T-cell (primary cell): ENCODE results near the gene OSBP2. TPM values are rescaled to one million over a fixed set of nuclear protein-coding genes. Genes with fewer than 3 reads are reported as not detected.
A peak's percentile ranks its signal among the peaks of the same experiment; 100 is the strongest.

ENCODE experiments used
- ATAC-seq, 4 experiments: fragments of 200-7000 bp in 3 of 4; fragments of 150-1000 bp in 1 of 4; cut with Tn5 transposase; replicated peaks in 1 of 4; 1 replicate in 3 of 4; 2 replicates in 1 of 4; pipeline ENCODE4 v1.10.0; 2021; ENCODE audit warnings: moderate library complexity in 3 of 4, mild to moderate bottlenecking in 2 of 4, moderate number of reproducible peaks in 1 of 4
- CTCF ChIA-PET, 2 donors: fragments of 300-600 bp; sonication (Branson Sonifier 250); formaldehyde crosslinking; loops; one replicate each; lab custom pipeline; 2022; ENCODE audit warnings: antibody characterized with exemption in 2 of 2; lab: Charles Lee
- POLR2A ChIA-PET, 2 donors: fragments of 300-600 bp; sonication (Branson Sonifier 250); formaldehyde crosslinking; loops; one replicate each; lab custom pipeline; 2022; ENCODE audit warnings: antibody characterized with exemption in 2 of 2; lab: Charles Lee
- DNase-seq, 35 experiments: peaks; one replicate each; pipeline versions ENCODE4 v3.0.0 to v3.0.0-alpha.2; 2013 to 2023
- H3K27ac ChIP-seq: one replicate; pipeline ENCODE4 v1.5.1; 2013; ENCODE audit warnings: low read length
- H3K27me3 ChIP-seq, 2 experiments: replicated peaks in 1 of 2; 1 replicate in 1 of 2; 2 replicates in 1 of 2; pipeline versions ENCODE4 v1.6.1 to v1.7.0; 2013; ENCODE audit warnings: low read length in 1 of 2, mixed read lengths in 1 of 2; ENCODE audit not compliant: control insufficient read depth in 2 of 2, insufficient read depth in 2 of 2; ENCODE audit errors: extremely low read depth in 1 of 2
- H3K36me3 ChIP-seq, 2 donors: 1 replicate in 1 of 2; 2 replicates in 1 of 2; pipeline versions ENCODE4 v1.6.1 to v1.7.0; 2013; ENCODE audit warnings: low read length in 1 of 2; ENCODE audit not compliant: control insufficient read depth in 2 of 2, insufficient read depth in 1 of 2; ENCODE audit errors: extremely low read depth in 1 of 2
- H3K4me1 ChIP-seq, 2 experiments: 1 replicate in 1 of 2; 2 replicates in 1 of 2; pipeline versions ENCODE4 v1.6.1 to v1.7.0; 2013; ENCODE audit warnings: low read length in 2 of 2, mixed read lengths in 1 of 2; ENCODE audit not compliant: insufficient read depth in 2 of 2, control insufficient read depth in 1 of 2; ENCODE audit errors: extremely low read depth in 1 of 2
- H3K4me3 ChIP-seq, 2 donors: 1 replicate in 1 of 2; 2 replicates in 1 of 2; pipeline versions ENCODE4 v1.5.1 to v1.7.0; 2013; ENCODE audit warnings: mild to moderate bottlenecking in 2 of 2, low read length in 1 of 2, moderate library complexity in 1 of 2; ENCODE audit not compliant: control insufficient read depth in 1 of 2; ENCODE audit errors: extremely low read depth in 1 of 2
- H3K9me3 ChIP-seq: 2 replicates; pipeline ENCODE4 v1.7.0; 2013
- H3K27ac Mint-ChIP-seq, 2 donors: one replicate each; pipeline ENCODE4 v1.8.0; 2020 to 2021; ENCODE audit warnings: mild to moderate bottlenecking in 2 of 2, mixed read lengths in 2 of 2
- H3K27me3 Mint-ChIP-seq, 2 donors: one replicate each; pipeline ENCODE4 v1.8.0; 2021 to 2022; ENCODE audit warnings: mixed read lengths in 2 of 2
- H3K36me3 Mint-ChIP-seq: one replicate; pipeline ENCODE4 v1.8.0; 2021; ENCODE audit warnings: mixed read lengths
- H3K4me1 Mint-ChIP-seq, 3 donors: one replicate each; pipeline ENCODE4 v1.8.0; 2020 to 2022; ENCODE audit warnings: mixed read lengths in 3 of 3, mild to moderate bottlenecking in 1 of 3
- H3K4me3 Mint-ChIP-seq, 3 donors: one replicate each; pipeline ENCODE4 v1.8.0; 2020 to 2022; ENCODE audit warnings: mild to moderate bottlenecking in 3 of 3, mixed read lengths in 3 of 3, moderate library complexity in 3 of 3
- H3K9me3 Mint-ChIP-seq, 3 donors: one replicate each; pipeline ENCODE4 v1.8.0; 2020 to 2022; ENCODE audit warnings: mixed read lengths in 3 of 3
- WGBS: methylation state at CpG from one replicate; pipeline ENCODE4 v1.1.5; 2013; ENCODE audit warnings: missing lambda C conversion rate; ENCODE audit not compliant: insufficient coverage; 5-methylcytosine and 5-hydroxymethylcytosine counted together
- total RNA-seq, 35 experiments: library from RNA in 6 of 35; stranded (reverse) in 6 of 35; fragments of 120-200 nt in 1 of 35; gene quantifications; one replicate each; pipeline versions ENCODE4 v1.2.1 to v1.2.4 and lab custom pipeline; 2013 to 2026

Gene OSBP2
- total RNA-seq, 5 donors from 2014 or later (not counting 1 experiment from before 2014, with no cell fraction given) = 1.6 to 2.8 (median 2.1) TPM

- Mint-ChIP-seq H3K4me3 (peak overlapping the region; percentile 17 to 49 (median 34)), H3K9me3 (no peaks in the 10 kb centered on the region), H3K27me3 (peaks cover 39 to 66% of the 10 kb centered on the region in 2 donors), H3K4me1 (peaks cover 5 to 15% (median 9%) of the 10 kb centered on the region in 3 donors), H3K27ac (no peak overlapping the region), H3K36me3 (no peaks in the 10 kb centered on the region)
- Histone ChIP-seq H3K27me3 (peaks cover 4 to 63% of the 10 kb centered on the region in 2 experiments), H3K9me3 (no peaks in the 10 kb centered on the region), H3K36me3 (no peaks in the 10 kb centered on the region), H3K4me1 (peaks cover 0 to 12% of the 10 kb centered on the region in 2 experiments), H3K27ac (no peak overlapping the region), H3K4me3 (peak overlapping the region; percentile 10 to 12)
- peak in 2 of 35 experiments; percentile 2 to 6 for DNase-seq
- ChIA-PET CTCF (no interaction called here), POLR2A (no interaction called here)
- WGBS = 3% methylated on average over 80 of the region's 87 CpGs
- peak in 3 of 4 experiments; percentile 36 to 48 (median 44) for ATAC-seq
Observed at GRCh38 chr22:30822216-30823014, 127.7 kb downstream of the OSBP2 start.

GRCh38 chr22:30823015-30823370 is 128.3 kb downstream of the OSBP2 start:
- no peaks in the 10 kb centered on the region for H3K9me3 ChIP-seq
- H3K9me3 Mint-ChIP-seq = no peaks in the 10 kb centered on the region
- peaks cover 0 to 12% of the 10 kb centered on the region in 2 experiments for H3K4me1 ChIP-seq
- peak overlapping the region; percentile 35 to 49 (median 47) for H3K4me3 Mint-ChIP-seq
- H3K27me3 ChIP-seq = peaks cover 4 to 63% of the 10 kb centered on the region in 2 experiments
- POLR2A ChIA-PET = no interaction called here
- ATAC-seq (no peak), DNase-seq (no peak)
- H3K36me3 Mint-ChIP-seq = no peaks in the 10 kb centered on the region
- H3K27ac Mint-ChIP-seq = no peak overlapping the region
- no peak overlapping the region for H3K27ac ChIP-seq
- H3K27me3 Mint-ChIP-seq = peaks cover 42 to 69% of the 10 kb centered on the region in 2 donors
- no peaks in the 10 kb centered on the region for H3K36me3 ChIP-seq
- H3K4me1 Mint-ChIP-seq = peaks cover 5 to 15% (median 9%) of the 10 kb centered on the region in 3 donors
- H3K4me3 ChIP-seq = no peak overlapping the region
- 41% methylated on average over 2 of the region's 11 CpGs for WGBS
- CTCF ChIA-PET = no interaction called here

- POLR2A ChIA-PET = no interaction called here
- H3K9me3 ChIP-seq = no peaks in the 10 kb centered on the region
- peaks cover 4 to 70% of the 10 kb centered on the region in 2 experiments for H3K27me3 ChIP-seq
- Mint-ChIP-seq H3K4me3 (no peak overlapping the region), H3K9me3 (no peaks in the 10 kb centered on the region), H3K36me3 (no peaks in the 10 kb centered on the region), H3K27ac (no peak overlapping the region), H3K27me3 (peaks cover 35 to 64% of the 10 kb centered on the region in 2 donors), H3K4me1 (peaks cover 5 to 15% (median 9%) of the 10 kb centered on the region in 3 donors)
- H3K36me3 ChIP-seq = no peaks in the 10 kb centered on the region
- WGBS = 77% methylated on average over 3 of the region's 8 CpGs
- no peak overlapping the region for H3K4me3 ChIP-seq
- DNase-seq (no peak), ATAC-seq (no peak)
- CTCF ChIA-PET = no interaction called here
- H3K4me1 ChIP-seq = peaks cover 0 to 12% of the 10 kb centered on the region in 2 experiments
- H3K27ac ChIP-seq = no peak overlapping the region
Observed at GRCh38 chr22:30824096-30824495, 129.4 kb downstream of the OSBP2 start.

GRCh38 chr22:30824711-30825110 is 130.0 kb downstream of the OSBP2 start:
- POLR2A ChIA-PET = no interaction called here
- WGBS = 86% methylated on average over 8 of the region's 8 CpGs
- CTCF ChIA-PET = no interaction called here
- peaks cover 4 to 68% of the 10 kb centered on the region in 2 experiments for H3K27me3 ChIP-seq
- DNase-seq (no peak), ATAC-seq (no peak)
- no peaks in the 10 kb centered on the region for H3K36me3 ChIP-seq
- Mint-ChIP-seq H3K27me3 (peaks cover 35 to 61% of the 10 kb centered on the region in 2 donors), H3K4me1 (peaks cover 5 to 15% (median 9%) of the 10 kb centered on the region in 3 donors), H3K36me3 (no peaks in the 10 kb centered on the region), H3K27ac (no peak overlapping the region), H3K4me3 (no peak overlapping the region), H3K9me3 (no peaks in the 10 kb centered on the region)
- H3K4me3 ChIP-seq = no peak overlapping the region
- H3K27ac ChIP-seq = no peak overlapping the region
- H3K9me3 ChIP-seq = no peaks in the 10 kb centered on the region
- peaks cover 0 to 12% of the 10 kb centered on the region in 2 experiments for H3K4me1 ChIP-seq

- no peak overlapping the region for H3K27ac ChIP-seq
- POLR2A ChIA-PET = no interaction called here
- Mint-ChIP-seq H3K4me3 (no peak overlapping the region), H3K9me3 (no peaks in the 10 kb centered on the region), H3K27ac (no peak overlapping the region), H3K4me1 (peaks cover 5 to 14% (median 9%) of the 10 kb centered on the region in 3 donors), H3K36me3 (no peaks in the 10 kb centered on the region), H3K27me3 (peaks cover 30 to 55% of the 10 kb centered on the region in 2 donors)
- no peak overlapping the region for H3K4me3 ChIP-seq
- H3K27me3 ChIP-seq = peaks cover 4 to 60% of the 10 kb centered on the region in 2 experiments
- no peak for DNase-seq
- H3K36me3 ChIP-seq = no peaks in the 10 kb centered on the region
- CTCF ChIA-PET = no interaction called here
- no peak for ATAC-seq
- 75% methylated on average over 11 of the region's 11 CpGs for WGBS
- peaks cover 0 to 12% of the 10 kb centered on the region in 2 experiments for H3K4me1 ChIP-seq
- H3K9me3 ChIP-seq = no peaks in the 10 kb centered on the region
Observed at GRCh38 chr22:30825711-30826505, 131.2 kb downstream of the OSBP2 start.

GRCh38 chr22:30826670-30827355 is 132.1 kb downstream of the OSBP2 start:
- ChIA-PET CTCF (no interaction called here), POLR2A (no interaction called here)
- Histone ChIP-seq H3K36me3 (no peaks in the 10 kb centered on the region), H3K27ac (no peak overlapping the region), H3K4me3 (no peak overlapping the region), H3K27me3 (peaks cover 4 to 52% of the 10 kb centered on the region in 2 experiments), H3K4me1 (peaks cover 0 to 11% of the 10 kb centered on the region in 2 experiments), H3K9me3 (no peaks in the 10 kb centered on the region)
- WGBS = 57% methylated on average over 2 of the region's 4 CpGs
- Mint-ChIP-seq H3K4me3 (no peak overlapping the region), H3K9me3 (no peaks in the 10 kb centered on the region), H3K27me3 (peaks cover 22 to 46% of the 10 kb centered on the region in 2 donors), H3K4me1 (peaks cover 5 to 9% (median 6%) of the 10 kb centered on the region in 3 donors), H3K27ac (no peak overlapping the region), H3K36me3 (no peaks in the 10 kb centered on the region)
- no peak for DNase-seq
- ATAC-seq = no peak
